ENCODE data around the gene RHBDF2.

Gene RHBDF2

GRCh38 chr17:76491271-76492122 is 9.7 kb downstream of the RHBDF2 start:
- Mint-ChIP-seq H3K4me3 (no peak overlapping the region), H3K27ac (peak overlapping the region; percentile 90), H3K4me1 (ENCODE audit: low read depth) (peaks cover 44% of the 10 kb centered on the region), H3K27me3 (no peaks in the 10 kb centered on the region), H3K9me3 (no peaks in the 10 kb centered on the region), H3K36me3 (ENCODE audit: low read depth) (peaks cover 12% of the 10 kb centered on the region)
- DNase-seq: no peak

- Mint-ChIP-seq H3K4me1 (ENCODE audit: low read depth) (peaks cover 41% of the 10 kb centered on the region), H3K27ac (peak overlapping the region; percentile 71), H3K9me3 (no peaks in the 10 kb centered on the region), H3K27me3 (no peaks in the 10 kb centered on the region), H3K4me3 (no peak overlapping the region), H3K36me3 (ENCODE audit: low read depth) (peaks cover 13% of the 10 kb centered on the region)
- no peak for DNase-seq
Measured at GRCh38 chr17:76490112-76490710, 11.0 kb downstream of the RHBDF2 start.

GRCh38 chr17:76487451-76488192 is 13.6 kb downstream of the RHBDF2 start:
- no peak overlapping the region for H3K4me3 Mint-ChIP-seq
- H3K4me1 Mint-ChIP-seq (ENCODE audit: low read depth): peaks cover 20% of the 10 kb centered on the region
- H3K27me3 Mint-ChIP-seq: no peaks in the 10 kb centered on the region
- no peak overlapping the region for H3K27ac Mint-ChIP-seq
- H3K36me3 Mint-ChIP-seq (ENCODE audit: low read depth): peaks cover 18% of the 10 kb centered on the region
- no peaks in the 10 kb centered on the region for H3K9me3 Mint-ChIP-seq
- DNase-seq: no peak

- H3K9me3 Mint-ChIP-seq: no peaks in the 10 kb centered on the region
- H3K36me3 Mint-ChIP-seq (ENCODE audit: low read depth): peaks cover 29% of the 10 kb centered on the region
- H3K27me3 Mint-ChIP-seq: no peaks in the 10 kb centered on the region
- H3K27ac Mint-ChIP-seq: no peak overlapping the region
- no peak overlapping the region for H3K4me3 Mint-ChIP-seq
- peaks cover 8% of the 10 kb centered on the region for H3K4me1 Mint-ChIP-seq (ENCODE audit: low read depth)
- DNase-seq: no peak
Measured at GRCh38 chr17:76485569-76485968, 15.7 kb downstream of the RHBDF2 start.

- peaks cover 4% of the 10 kb centered on the region for H3K4me1 Mint-ChIP-seq (ENCODE audit: low read depth)
- H3K27ac Mint-ChIP-seq: peak overlapping the region; percentile 19
- H3K36me3 Mint-ChIP-seq (ENCODE audit: low read depth): peaks cover 35% of the 10 kb centered on the region
- H3K27me3 Mint-ChIP-seq: no peaks in the 10 kb centered on the region
- no peaks in the 10 kb centered on the region for H3K9me3 Mint-ChIP-seq
- no peak for DNase-seq
- no peak overlapping the region for H3K4me3 Mint-ChIP-seq
Measured at GRCh38 chr17:76484228-76484725, 16.9 kb downstream of the RHBDF2 start.

- no peak overlapping the region for H3K27ac Mint-ChIP-seq
- H3K9me3 Mint-ChIP-seq: no peaks in the 10 kb centered on the region
- H3K27me3 Mint-ChIP-seq: no peaks in the 10 kb centered on the region
- DNase-seq: no peak
- no peak overlapping the region for H3K4me3 Mint-ChIP-seq
- H3K4me1 Mint-ChIP-seq (ENCODE audit: low read depth): peaks cover 4% of the 10 kb centered on the region
- H3K36me3 Mint-ChIP-seq (ENCODE audit: low read depth): peaks cover 53% of the 10 kb centered on the region
Measured at GRCh38 chr17:76481071-76481655, 20.1 kb downstream of the RHBDF2 start.

GRCh38 chr17:76480632-76481031 is 20.6 kb downstream of the RHBDF2 start:
- DNase-seq: no peak
- Mint-ChIP-seq H3K27me3 (no peaks in the 10 kb centered on the region), H3K9me3 (no peaks in the 10 kb centered on the region), H3K36me3 (ENCODE audit: low read depth) (peaks cover 51% of the 10 kb centered on the region), H3K27ac (no peak overlapping the region), H3K4me3 (no peak overlapping the region), H3K4me1 (ENCODE audit: low read depth) (peaks cover 3% of the 10 kb centered on the region)

- Mint-ChIP-seq H3K27me3 (no peaks in the 10 kb centered on the region), H3K4me1 (ENCODE audit: low read depth) (peaks cover 1% of the 10 kb centered on the region), H3K9me3 (no peaks in the 10 kb centered on the region), H3K27ac (no peak overlapping the region), H3K4me3 (no peak overlapping the region), H3K36me3 (ENCODE audit: low read depth) (peaks cover 57% of the 10 kb centered on the region)
- DNase-seq: no peak
Measured at GRCh38 chr17:76479515-76480060, 21.6 kb downstream of the RHBDF2 start.

GRCh38 chr17:76478730-76479514 is 22.3 kb downstream of the RHBDF2 start:
- Mint-ChIP-seq H3K4me3 (no peak overlapping the region), H3K9me3 (no peaks in the 10 kb centered on the region), H3K4me1 (ENCODE audit: low read depth) (peaks cover 1% of the 10 kb centered on the region), H3K36me3 (ENCODE audit: low read depth) (peaks cover 62% of the 10 kb centered on the region), H3K27me3 (no peaks in the 10 kb centered on the region), H3K27ac (no peak overlapping the region)
- no peak for DNase-seq

GRCh38 chr17:76478097-76478496 is 23.1 kb downstream of the RHBDF2 start:
- H3K36me3 Mint-ChIP-seq (ENCODE audit: low read depth): peaks cover 68% of the 10 kb centered on the region

GRCh38 chr17:76477576-76477975 is 23.6 kb downstream of the RHBDF2 start:
- Mint-ChIP-seq H3K4me1 (ENCODE audit: low read depth) (peaks cover 1% of the 10 kb centered on the region), H3K4me3 (no peak overlapping the region), H3K27me3 (no peaks in the 10 kb centered on the region), H3K36me3 (ENCODE audit: low read depth) (peaks cover 70% of the 10 kb centered on the region), H3K9me3 (no peaks in the 10 kb centered on the region), H3K27ac (no peak overlapping the region)
- no peak for DNase-seq

More at GRCh38 chr17:76478097-76478496, 23.1 kb downstream of the RHBDF2 start:
- Mint-ChIP-seq H3K4me1 (ENCODE audit: low read depth) (peaks cover 1% of the 10 kb centered on the region), H3K27me3 (no peaks in the 10 kb centered on the region), H3K27ac (no peak overlapping the region), H3K9me3 (no peaks in the 10 kb centered on the region), H3K4me3 (no peak overlapping the region)
- DNase-seq: no peak

GRCh38 chr17:76476736-76477135 is 24.5 kb downstream of the RHBDF2 start:
- peaks cover 72% of the 10 kb centered on the region for H3K36me3 Mint-ChIP-seq (ENCODE audit: low read depth)

GRCh38 chr17:76475302-76475701 is 25.9 kb downstream of the RHBDF2 start:
- Mint-ChIP-seq H3K27ac (no peak overlapping the region), H3K9me3 (no peaks in the 10 kb centered on the region), H3K36me3 (ENCODE audit: low read depth) (peaks cover 75% of the 10 kb centered on the region), H3K27me3 (no peaks in the 10 kb centered on the region), H3K4me1 (ENCODE audit: low read depth) (no peaks in the 10 kb centered on the region), H3K4me3 (no peak overlapping the region)
- DNase-seq: no peak

More at GRCh38 chr17:76476736-76477135, 24.5 kb downstream of the RHBDF2 start:
- H3K9me3 Mint-ChIP-seq: no peaks in the 10 kb centered on the region
- H3K27me3 Mint-ChIP-seq: no peaks in the 10 kb centered on the region
- peaks cover 1% of the 10 kb centered on the region for H3K4me1 Mint-ChIP-seq (ENCODE audit: low read depth)
- H3K4me3 Mint-ChIP-seq: no peak overlapping the region
- H3K27ac Mint-ChIP-seq: no peak overlapping the region
- DNase-seq: no peak

All from activated T-cell treated with anti-CD3 and anti-CD28 coated beads, Interleukin-2, amount 50 U/mL, for 24 hours (primary cell).